GM12864 (cell line): Measurements from ENCODE around the gene ACSF3.

Source experiments
- DNase-seq: peaks from one replicate; pipeline ENCODE4 v3.0.0-alpha.2; 2011; ENCODE audit warnings: low read depth
- H3K4me3 ChIP-seq: 2 replicates; pipeline ENCODE4 v1.5.1; 2011; ENCODE audit warnings: mild to moderate bottlenecking, low read depth, low read length, control low read depth
- TF ChIP-seq, protein P1 (sequence below): IDR thresholded peaks from 2 replicates; pipeline ENCODE4 v1.5.1; 2011; ENCODE audit warnings: low read depth, mild to moderate bottlenecking, moderate library complexity, low read length, control low read depth, inconsistent platforms; ENCODE audit errors: missing control alignments

Gene ACSF3

DNA sequence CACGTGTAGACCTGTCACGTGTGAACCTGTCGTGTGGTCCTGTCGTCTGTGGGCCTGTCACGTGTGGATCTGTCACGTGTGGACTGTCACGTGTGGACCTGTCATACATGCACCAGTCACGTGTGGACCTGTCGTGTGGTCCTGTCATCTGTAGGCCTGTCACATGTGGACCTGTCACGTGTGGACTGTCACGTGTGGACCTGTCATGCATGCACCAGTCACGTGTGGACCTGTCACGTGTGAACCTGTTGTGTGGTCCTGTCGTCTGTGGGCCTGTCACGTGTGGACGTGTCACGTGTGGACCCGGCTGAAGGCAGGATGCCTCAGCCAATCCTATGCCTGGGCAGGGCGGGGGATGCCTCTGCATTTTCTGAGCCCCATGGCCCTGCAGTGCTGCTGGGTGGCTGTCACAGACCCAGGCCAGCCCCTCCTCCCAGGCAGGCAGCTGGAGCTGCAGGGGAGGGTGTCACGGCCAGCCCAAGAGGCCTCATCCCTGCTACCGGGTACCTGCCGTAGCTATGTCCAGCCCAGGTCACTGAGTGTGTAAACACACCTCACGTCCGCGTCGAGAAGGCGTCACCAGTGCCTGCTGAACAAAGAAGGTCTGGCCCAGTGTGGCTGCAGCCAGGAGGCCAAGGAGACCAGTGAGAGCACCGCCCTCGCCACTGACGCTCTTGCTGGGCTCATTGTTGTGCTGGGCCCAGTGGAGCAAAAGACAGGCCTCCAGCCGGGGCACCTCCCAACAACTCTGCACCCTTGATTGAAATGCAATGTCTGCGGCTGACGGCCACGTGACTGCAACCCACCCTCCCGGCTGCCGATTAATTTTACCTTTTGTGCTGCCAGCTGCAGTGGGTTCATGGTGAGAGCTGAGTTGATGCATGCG is 18.6 kb upstream of the ACSF3 start:
- DNase-seq, result no peak
- H3K4me3 ChIP-seq, result no peak overlapping the region
- TF ChIP-seq, protein P1, sequence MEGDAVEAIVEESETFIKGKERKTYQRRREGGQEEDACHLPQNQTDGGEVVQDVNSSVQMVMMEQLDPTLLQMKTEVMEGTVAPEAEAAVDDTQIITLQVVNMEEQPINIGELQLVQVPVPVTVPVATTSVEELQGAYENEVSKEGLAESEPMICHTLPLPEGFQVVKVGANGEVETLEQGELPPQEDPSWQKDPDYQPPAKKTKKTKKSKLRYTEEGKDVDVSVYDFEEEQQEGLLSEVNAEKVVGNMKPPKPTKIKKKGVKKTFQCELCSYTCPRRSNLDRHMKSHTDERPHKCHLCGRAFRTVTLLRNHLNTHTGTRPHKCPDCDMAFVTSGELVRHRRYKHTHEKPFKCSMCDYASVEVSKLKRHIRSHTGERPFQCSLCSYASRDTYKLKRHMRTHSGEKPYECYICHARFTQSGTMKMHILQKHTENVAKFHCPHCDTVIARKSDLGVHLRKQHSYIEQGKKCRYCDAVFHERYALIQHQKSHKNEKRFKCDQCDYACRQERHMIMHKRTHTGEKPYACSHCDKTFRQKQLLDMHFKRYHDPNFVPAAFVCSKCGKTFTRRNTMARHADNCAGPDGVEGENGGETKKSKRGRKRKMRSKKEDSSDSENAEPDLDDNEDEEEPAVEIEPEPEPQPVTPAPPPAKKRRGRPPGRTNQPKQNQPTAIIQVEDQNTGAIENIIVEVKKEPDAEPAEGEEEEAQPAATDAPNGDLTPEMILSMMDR, result no peak

DNA sequence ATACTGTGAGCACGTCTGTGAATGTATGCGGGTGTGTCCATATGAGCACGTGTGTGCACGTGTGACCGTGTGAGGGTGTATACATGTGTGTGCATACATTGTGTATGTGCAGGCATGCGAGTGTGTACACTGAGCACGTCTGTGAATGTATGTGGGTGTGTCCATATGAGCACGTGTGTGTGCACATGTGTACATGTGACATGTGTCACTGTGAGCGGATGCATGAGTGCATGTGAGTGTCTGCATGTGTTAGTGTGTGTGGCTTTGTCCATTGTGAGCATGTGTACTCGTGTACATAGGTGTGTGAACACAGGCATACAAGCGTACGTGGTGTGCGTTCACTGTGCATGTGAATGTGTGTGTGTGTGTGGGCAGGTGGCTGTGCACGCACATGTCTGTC is 17.5 kb upstream of the ACSF3 start:
- TF ChIP-seq, protein P1, result no peak
- H3K4me3 ChIP-seq, result no peak overlapping the region
- no peak for DNase-seq

DNA sequence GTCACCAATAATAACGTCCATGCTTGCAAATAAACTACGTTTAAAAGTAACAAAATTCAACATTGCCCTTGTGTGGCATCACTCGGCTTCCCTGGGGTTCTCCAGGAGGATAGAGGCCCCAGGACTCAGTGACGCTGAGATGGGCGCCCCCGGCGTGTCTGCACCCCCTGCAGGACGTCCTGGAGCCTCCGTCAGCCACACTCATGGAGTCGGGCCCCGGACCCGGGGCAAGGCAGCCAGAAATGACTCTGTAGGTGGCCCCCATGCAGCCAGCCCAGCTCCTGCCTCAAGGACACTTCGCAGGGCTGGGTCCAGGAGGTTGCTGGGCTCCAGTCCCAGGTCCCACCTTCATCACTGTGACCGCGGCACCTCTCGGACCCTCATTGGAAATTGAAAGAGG is 16.6 kb upstream of the ACSF3 start:
- DNase-seq, result no peak
- no peak overlapping the region for H3K4me3 ChIP-seq
- TF ChIP-seq, protein P1, result no peak

DNA sequence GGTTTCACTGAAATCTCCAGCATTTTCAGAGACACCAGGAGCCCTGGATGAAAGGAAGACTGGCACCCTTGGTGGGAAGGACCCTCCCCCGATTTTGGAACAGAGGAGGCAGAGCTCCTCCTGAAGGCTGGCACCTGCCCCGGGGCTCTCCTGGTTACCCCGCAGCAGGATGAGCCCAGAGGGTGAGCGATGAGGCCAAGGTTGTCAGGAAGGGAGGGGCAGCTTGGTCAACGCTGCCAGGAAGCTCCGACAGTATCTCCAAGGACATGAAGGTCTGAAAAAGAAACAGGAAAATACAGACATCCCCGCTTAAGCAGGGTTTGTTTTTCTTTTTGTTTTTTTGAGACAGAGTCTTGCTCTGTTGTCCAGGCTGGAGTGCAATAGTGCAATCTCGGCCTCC is 15.5 kb upstream of the ACSF3 start:
- no peak for DNase-seq
- H3K4me3 ChIP-seq, result no peak overlapping the region
- TF ChIP-seq, protein P1, result no peak

DNA sequence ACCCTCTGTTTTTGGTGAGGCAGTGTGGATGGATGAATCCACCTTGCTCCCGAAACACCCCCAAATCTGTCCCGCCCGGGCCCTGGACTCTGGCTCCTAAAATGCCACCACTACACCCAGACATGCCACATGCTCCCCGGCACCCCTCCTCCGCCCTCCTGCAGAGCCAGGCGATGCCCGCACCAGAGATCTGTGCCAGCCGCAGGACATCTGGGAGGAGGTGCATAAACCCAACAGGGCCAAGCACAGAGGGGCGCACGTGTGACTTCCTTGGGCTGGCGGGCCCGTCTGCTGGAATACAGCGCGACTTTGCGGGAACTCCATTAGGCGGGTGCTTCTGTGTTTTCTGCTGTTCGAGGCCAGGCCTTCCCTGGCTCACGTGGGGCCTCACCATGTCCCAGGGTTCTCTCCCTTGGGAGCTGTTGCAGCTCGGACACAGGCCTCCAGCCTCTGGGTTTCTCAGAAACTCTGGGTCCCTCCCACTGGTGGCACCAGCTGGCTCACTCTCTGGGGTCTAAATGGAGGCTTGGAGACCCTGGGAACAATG is 14.1 kb upstream of the ACSF3 start:
- TF ChIP-seq, protein P1, result no peak
- DNase-seq, result no peak

DNA sequence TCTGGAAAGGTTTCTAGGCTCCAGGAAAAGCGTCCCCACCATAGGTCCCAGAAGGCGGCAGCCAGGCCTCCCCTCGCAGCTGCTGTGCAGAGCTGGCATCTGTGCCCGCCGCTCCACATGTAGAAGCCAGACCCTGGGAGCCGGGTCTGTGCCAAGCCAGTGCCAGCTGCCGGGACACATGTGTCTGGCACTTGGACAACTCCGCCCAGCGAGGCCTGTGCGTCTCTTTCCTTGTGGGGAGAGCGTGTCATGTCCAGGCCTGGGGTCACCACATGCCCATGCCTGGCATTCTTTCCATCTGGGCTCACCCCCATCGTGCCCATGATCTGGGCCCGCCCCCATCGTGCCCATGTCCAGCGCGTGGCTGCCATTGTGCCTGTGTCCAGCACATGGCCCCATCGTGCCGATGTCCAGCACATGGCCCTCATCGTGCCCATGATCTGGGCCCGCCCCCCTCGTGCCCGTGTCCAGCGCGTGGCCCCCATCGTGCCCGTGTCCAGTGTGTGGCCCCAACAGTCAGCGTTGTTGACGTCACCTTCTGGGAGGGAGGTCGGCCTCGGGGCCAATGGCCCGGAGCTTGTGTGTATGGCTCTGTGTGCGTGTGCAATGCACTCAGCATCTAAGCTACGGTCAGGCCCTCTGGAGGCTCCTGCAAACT is 13.3 kb upstream of the ACSF3 start:
- DNase-seq, result no peak
- TF ChIP-seq, protein P1, result no peak

More for the DNA sequence above, 14.1 kb upstream of the ACSF3 start:
- H3K4me3 ChIP-seq, result no peak overlapping the region

More for the DNA sequence above, 13.3 kb upstream of the ACSF3 start:
- H3K4me3 ChIP-seq, result no peak overlapping the region
